Glutamatergic neuron (in vitro differentiated cells): ENCODE data around the gene RPS2. TPM values are rescaled to one million over a fixed set of nuclear protein-coding genes. Genes with fewer than 3 reads are reported as not detected.
"Not testable (repeated sequence)": the region's sequence is repeated elsewhere in the genome, so short reads cannot be mapped to it uniquely, and the experiment has no call there.

Experiments used
- DNase-seq: peaks from one replicate; pipeline ENCODE4 v3.0.0; 2022
- H3K27ac Mint-ChIP-seq: one replicate; pipeline ENCODE4 v1.8.0; 2020; ENCODE audit warnings: mild to moderate bottlenecking, mixed read lengths, inconsistent platforms; ENCODE audit not compliant: unreplicated experiment
- H3K27me3 Mint-ChIP-seq: one replicate; pipeline ENCODE4 v1.8.0; 2020; ENCODE audit warnings: mild to moderate bottlenecking, moderate library complexity, mixed read lengths, inconsistent platforms; ENCODE audit not compliant: unreplicated experiment
- H3K36me3 Mint-ChIP-seq: one replicate; pipeline ENCODE4 v1.8.0; 2020; ENCODE audit warnings: mild to moderate bottlenecking, mixed read lengths, inconsistent platforms; ENCODE audit not compliant: unreplicated experiment
- H3K4me1 Mint-ChIP-seq: one replicate; pipeline ENCODE4 v1.8.0; 2020; ENCODE audit warnings: mild to moderate bottlenecking, low read depth, mixed read lengths, inconsistent platforms; ENCODE audit not compliant: unreplicated experiment
- H3K4me3 Mint-ChIP-seq: one replicate; pipeline ENCODE4 v1.8.0; 2020; ENCODE audit warnings: mild to moderate bottlenecking, mixed read lengths, inconsistent platforms; ENCODE audit not compliant: unreplicated experiment
- H3K9me3 Mint-ChIP-seq: one replicate; pipeline ENCODE4 v1.8.0; 2020; ENCODE audit warnings: mild to moderate bottlenecking, moderate library complexity, mixed read lengths, inconsistent platforms; ENCODE audit not compliant: unreplicated experiment
- long read RNA-seq: library from polyadenylated mRNA; unstranded; transcript quantifications from one replicate; pipeline ENCODE4 v2.0.0, GENCODE V29; 2020; ENCODE audit not compliant: unreplicated experiment
- total RNA-seq: library from RNA; stranded (reverse); fragmentation: NEBNext Ultra II Directional; extraction: Animal tissue kit (Norgen Biotek cat#: 25700); gene quantifications from one replicate; pipeline ENCODE4 v1.2.1, GENCODE V29; 2021; ENCODE audit not compliant: unreplicated experiment
- TF ChIP-seq, protein P1 (sequence below): fragments of 200-600 bp; sonication (generic); IDR thresholded peaks from one replicate; pipeline ENCODE4 v1.5.0; 2021; ENCODE audit not compliant: partially characterized antibody, unreplicated experiment

Gene RPS2
- total RNA-seq = 1,772 TPM
- long read RNA-seq, transcript RPS2-213 (5 exons, 1,186 nt) = minor isoform, 9 of 6,669 reads
- long read RNA-seq, transcript RPS2-201 (7 exons, 985 nt) = major isoform, 4,432 of 6,669 reads
- long read RNA-seq, partial matches to known transcripts = 2,147 of 6,669 reads
- long read RNA-seq, other reads (novel, unspliced or antisense) = 78 of 6,669 reads

DNA sequence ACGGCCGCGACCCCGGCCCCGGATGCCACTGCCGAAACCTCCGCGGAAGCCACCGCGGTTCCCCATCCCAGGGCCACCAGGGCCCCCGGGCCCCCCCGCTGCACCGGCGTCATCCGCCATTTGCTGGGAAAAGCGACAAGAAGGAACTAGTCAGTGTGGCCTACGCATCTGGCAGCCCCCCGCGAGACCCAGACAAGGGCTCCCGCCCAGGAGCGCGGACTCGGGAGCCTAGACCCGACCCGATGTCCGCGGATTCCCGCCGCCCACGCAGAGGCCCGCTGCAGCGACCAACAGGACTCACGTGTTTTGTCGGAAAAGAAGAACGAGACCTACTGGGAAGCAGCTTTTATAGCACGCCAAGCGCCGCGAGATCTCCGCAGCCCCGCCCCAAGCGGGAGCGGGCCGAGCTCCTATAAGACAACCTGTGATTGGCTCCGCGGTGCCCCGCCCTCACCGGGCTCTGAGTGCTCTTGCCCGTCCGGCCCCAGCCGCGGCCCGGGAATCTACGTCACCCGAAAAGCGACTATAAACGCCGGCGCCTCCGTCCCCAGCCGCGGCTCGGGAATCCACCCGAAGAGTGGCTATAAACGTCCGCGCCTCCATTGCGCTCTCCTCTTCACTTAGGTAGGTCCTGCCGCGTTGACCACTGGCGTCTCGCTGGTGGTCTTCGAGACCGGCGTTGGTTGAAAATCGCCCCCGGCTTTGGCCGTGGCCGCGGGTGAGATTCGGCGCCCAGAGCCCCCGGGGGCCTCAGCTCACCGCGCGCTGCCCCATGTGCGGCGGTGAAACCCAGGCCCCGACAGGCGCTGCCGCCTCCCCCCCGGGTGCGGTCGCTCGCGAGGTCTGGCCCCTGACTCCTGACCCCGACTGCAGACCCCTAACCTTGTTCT, at the start of gene RPS2:
TSS of gene RPS2 (minus strand) at position 321 of the 890 bp plus-strand sequence. CDS start at position 120, 201 bp downstream.
- H3K4me1 Mint-ChIP-seq = peaks cover 18% of the 10 kb centered on the region
- peak within 1 kb of the TSS; percentile 98 for H3K27ac Mint-ChIP-seq
- peak; percentile 98 for DNase-seq
- TF ChIP-seq, protein P1, sequence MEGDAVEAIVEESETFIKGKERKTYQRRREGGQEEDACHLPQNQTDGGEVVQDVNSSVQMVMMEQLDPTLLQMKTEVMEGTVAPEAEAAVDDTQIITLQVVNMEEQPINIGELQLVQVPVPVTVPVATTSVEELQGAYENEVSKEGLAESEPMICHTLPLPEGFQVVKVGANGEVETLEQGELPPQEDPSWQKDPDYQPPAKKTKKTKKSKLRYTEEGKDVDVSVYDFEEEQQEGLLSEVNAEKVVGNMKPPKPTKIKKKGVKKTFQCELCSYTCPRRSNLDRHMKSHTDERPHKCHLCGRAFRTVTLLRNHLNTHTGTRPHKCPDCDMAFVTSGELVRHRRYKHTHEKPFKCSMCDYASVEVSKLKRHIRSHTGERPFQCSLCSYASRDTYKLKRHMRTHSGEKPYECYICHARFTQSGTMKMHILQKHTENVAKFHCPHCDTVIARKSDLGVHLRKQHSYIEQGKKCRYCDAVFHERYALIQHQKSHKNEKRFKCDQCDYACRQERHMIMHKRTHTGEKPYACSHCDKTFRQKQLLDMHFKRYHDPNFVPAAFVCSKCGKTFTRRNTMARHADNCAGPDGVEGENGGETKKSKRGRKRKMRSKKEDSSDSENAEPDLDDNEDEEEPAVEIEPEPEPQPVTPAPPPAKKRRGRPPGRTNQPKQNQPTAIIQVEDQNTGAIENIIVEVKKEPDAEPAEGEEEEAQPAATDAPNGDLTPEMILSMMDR = no peak
- no peaks in the 10 kb centered on the region for H3K36me3 Mint-ChIP-seq
- H3K27me3 Mint-ChIP-seq = peaks cover 11% of the 10 kb centered on the region
- peak within 1 kb of the TSS; percentile 95 for H3K4me3 Mint-ChIP-seq
- peaks cover 19% of the 10 kb centered on the region for H3K9me3 Mint-ChIP-seq

DNA sequence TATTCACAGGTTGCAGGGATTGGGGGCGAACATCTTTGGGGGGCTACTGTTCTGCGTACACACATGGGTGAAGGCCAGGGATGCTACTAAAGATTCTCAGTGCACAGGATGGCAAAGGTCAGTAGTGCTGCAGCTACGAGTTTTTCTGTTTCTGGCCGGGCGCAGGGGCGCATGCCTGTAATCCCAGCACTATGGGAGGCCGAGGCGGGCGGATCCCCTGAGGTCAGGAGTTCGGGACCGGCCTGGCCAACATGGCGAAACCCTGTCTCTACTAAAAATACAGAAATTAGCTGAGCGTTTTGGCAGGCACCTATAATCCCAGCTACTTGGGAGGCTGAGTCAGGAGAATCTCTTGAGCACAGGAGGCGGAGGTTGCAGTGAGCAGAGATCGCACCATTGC, 48.9 kb upstream of the RPS2 start:
- no peak for DNase-seq
- Mint-ChIP-seq H3K4me3 (no peak overlapping the region), H3K4me1 (peaks cover 6% of the 10 kb centered on the region), H3K27ac (no peak overlapping the region), H3K27me3 (peaks cover 7% of the 10 kb centered on the region), H3K36me3 (no peaks in the 10 kb centered on the region), H3K9me3 (peaks cover 4% of the 10 kb centered on the region)
- TF ChIP-seq, protein P1 = no peak

DNA sequence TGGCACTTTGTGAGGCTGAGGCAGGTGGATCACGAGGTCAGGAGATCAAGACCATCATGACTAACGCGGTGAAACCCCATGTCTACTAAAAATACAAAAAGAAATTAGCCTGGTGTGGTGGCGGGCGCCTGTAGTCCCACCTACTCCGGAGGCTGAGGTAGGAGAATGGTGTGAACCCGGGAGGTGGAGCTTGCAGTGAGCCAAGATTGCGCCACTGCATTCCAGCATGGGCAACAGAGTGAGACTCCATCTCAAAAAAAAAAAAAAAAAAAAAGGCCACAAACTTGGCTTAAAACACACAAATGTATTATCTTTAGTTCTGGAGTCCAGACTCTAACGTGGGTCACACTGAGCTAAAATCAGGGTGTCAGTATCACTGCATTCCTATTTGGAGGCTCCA, 47.1 kb upstream of the RPS2 start:
- Mint-ChIP-seq H3K27me3 (peaks cover 12% of the 10 kb centered on the region), H3K4me1 (peaks cover 15% of the 10 kb centered on the region)
- H3K36me3 Mint-ChIP-seq, H3K27ac Mint-ChIP-seq, DNase-seq, H3K9me3 Mint-ChIP-seq, H3K4me3 Mint-ChIP-seq: not testable (repeated sequence)

GRCh38 chr16:2009791-2010510, 45.3 kb upstream of the RPS2 start, which contains the start of gene ZNF598:
Gene ZNF598 (minus strand): TSS chr16:2009821.
- H3K27me3 Mint-ChIP-seq = peaks cover 14% of the 10 kb centered on the region
- peaks cover 8% of the 10 kb centered on the region for H3K9me3 Mint-ChIP-seq
- H3K36me3 Mint-ChIP-seq = peaks cover 4% of the 10 kb centered on the region
- H3K4me1 Mint-ChIP-seq = peaks cover 20% of the 10 kb centered on the region
- H3K4me3 Mint-ChIP-seq = peak within 1 kb of the TSS; percentile 93
- TF ChIP-seq, protein P1 = no peak
- peak; percentile 88 for DNase-seq
- H3K27ac Mint-ChIP-seq = peak within 1 kb of the TSS; percentile 90

DNA sequence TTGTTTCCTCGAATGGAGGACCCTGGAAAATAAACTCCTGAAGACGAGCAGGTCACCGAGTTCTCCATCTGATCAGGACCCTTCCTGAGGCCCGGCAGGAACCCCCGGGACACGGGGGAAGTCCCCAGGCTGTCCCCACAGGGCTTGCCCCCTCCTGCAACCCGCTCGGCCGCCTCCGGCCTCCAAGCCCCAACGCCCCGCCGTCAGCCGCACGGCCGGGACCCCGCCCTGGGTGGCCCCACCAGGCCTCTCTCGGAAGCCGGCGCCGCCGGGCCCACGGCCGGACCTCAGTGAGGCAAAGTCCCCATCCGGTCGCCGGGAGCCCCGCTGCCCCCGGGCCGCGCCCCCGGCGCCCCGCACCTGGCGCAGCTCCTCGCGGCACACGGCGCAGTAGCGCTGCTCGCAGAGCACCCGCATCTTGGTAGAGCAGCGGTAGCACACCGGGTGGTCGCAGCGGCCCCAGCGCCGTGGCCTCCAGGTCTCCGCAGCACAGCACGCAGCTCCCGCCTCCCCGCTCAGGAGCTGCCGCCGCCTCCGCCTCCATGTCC, 44.6 kb upstream of the RPS2 start:
- DNase-seq = no peak
- Mint-ChIP-seq H3K9me3 (peaks cover 10% of the 10 kb centered on the region), H3K4me1 (peaks cover 20% of the 10 kb centered on the region), H3K4me3 (peak overlapping the region; percentile 92), H3K27ac (peak overlapping the region; percentile 84), H3K27me3 (peaks cover 16% of the 10 kb centered on the region), H3K36me3 (peaks cover 4% of the 10 kb centered on the region)
- TF ChIP-seq, protein P1 = no peak
